Tibial artery (tissue), 4 donors: ENCODE results near the gene ALDH16A1.

Source experiments
- DNase-seq, 2 donors: peaks; one replicate each; pipeline ENCODE4 v3.0.0-alpha.2; 2019
- H3K27ac ChIP-seq, 2 donors: fragments of 200-600 bp; sonication (generic) in 1 of 2; 1 replicate in 1 of 2; 2 replicates in 1 of 2; pipeline ENCODE4 v1.5.1; 2018 to 2019; ENCODE audit warnings: mild to moderate bottlenecking in 1 of 2
- H3K27me3 ChIP-seq, 2 donors: fragments of 200-600 bp; sonication (generic) in 1 of 2; one replicate each; pipeline versions ENCODE4 v1.5.1 to v1.6.0; 2016 to 2019
- H3K36me3 ChIP-seq, 3 donors: fragments of 200-600 bp; sonication (generic) in 2 of 3; one replicate each; pipeline ENCODE4 v1.5.1; 2016 to 2019; ENCODE audit warnings: mild to moderate bottlenecking in 2 of 3
- H3K4me1 ChIP-seq, 4 donors: fragments of 200-600 bp; sonication (generic) in 2 of 4; 1 replicate in 3 of 4; 2 replicates in 1 of 4; pipeline ENCODE4 v1.5.1; 2016 to 2019
- H3K4me3 ChIP-seq, 2 donors: fragments of 200-600 bp; sonication (generic) in 1 of 2; 1 replicate in 1 of 2; 2 replicates in 1 of 2; pipeline ENCODE4 v1.5.1; 2018 to 2019; ENCODE audit warnings: mild to moderate bottlenecking in 2 of 2
- H3K9me3 ChIP-seq, 3 donors: fragments of 200-600 bp; sonication (generic) in 1 of 3; one replicate each; pipeline ENCODE4 v1.5.1; 2016 to 2019
- intact Hi-C: fragments of 100-400 bp; cut with DNase I; formaldehyde crosslinking; loops from one replicate; pipeline ENCODE4 v1.15.0; 2023; ENCODE audit warnings: low total_unique reads
- TF ChIP-seq, protein P1 (sequence below), 2 experiments: fragments of 200-600 bp in 1 of 2; fragments of 450-650 bp in 1 of 2; IDR thresholded peaks; one replicate each; pipeline ENCODE4 v1.5.1; 2017 to 2019; ENCODE audit warnings: antibody characterized with exemption in 2 of 2, mild to moderate bottlenecking in 1 of 2, moderate library complexity in 1 of 2

ALDH16A1 gene

DNA sequence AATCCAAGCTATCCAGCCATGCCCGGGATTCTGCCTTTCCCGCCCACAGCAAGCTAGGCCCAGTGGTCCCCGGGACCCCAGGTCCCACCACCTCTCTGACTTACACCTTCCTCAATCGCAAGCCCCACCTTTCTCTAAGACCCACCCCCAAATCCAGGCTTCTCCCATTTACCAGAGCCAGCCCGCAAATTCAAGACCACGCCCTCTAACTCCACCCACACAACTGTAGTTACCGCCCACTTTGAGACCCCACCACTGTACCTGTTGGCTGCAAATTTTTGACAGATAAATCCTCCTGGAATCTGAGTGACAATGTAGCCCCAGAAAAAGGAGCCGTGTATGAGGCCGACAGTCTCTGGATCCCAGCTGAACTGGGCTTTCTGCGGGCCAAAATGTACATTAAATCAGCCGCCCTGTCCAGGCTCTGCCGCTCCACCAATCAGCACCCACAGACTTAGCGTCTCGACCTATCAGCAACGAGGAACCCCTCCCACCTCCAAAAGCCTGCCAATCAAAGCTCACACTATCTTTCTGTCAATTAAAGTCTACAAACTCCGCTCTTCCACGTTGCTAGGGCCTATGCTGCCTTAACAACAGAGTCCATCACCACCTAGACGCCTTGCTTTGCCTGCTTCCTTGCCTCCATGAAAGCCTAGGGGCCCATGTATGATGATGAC, 18.0 kb upstream of the ALDH16A1 start:
- Histone ChIP-seq H3K27ac (no peak overlapping the region), H3K4me3 (no peak overlapping the region), H3K9me3 (no peaks in the 10 kb centered on the region), H3K27me3 (peaks cover 0 to 100% of the 10 kb centered on the region in 2 donors), H3K36me3 (no peaks in the 10 kb centered on the region), H3K4me1 (peaks cover 0 to 10% (median 0%) of the 10 kb centered on the region in 4 donors)
- no peak for DNase-seq
- TF ChIP-seq, protein P1, sequence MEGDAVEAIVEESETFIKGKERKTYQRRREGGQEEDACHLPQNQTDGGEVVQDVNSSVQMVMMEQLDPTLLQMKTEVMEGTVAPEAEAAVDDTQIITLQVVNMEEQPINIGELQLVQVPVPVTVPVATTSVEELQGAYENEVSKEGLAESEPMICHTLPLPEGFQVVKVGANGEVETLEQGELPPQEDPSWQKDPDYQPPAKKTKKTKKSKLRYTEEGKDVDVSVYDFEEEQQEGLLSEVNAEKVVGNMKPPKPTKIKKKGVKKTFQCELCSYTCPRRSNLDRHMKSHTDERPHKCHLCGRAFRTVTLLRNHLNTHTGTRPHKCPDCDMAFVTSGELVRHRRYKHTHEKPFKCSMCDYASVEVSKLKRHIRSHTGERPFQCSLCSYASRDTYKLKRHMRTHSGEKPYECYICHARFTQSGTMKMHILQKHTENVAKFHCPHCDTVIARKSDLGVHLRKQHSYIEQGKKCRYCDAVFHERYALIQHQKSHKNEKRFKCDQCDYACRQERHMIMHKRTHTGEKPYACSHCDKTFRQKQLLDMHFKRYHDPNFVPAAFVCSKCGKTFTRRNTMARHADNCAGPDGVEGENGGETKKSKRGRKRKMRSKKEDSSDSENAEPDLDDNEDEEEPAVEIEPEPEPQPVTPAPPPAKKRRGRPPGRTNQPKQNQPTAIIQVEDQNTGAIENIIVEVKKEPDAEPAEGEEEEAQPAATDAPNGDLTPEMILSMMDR (IDR thresholded peaks at IDR 0.05), result no peak
- intact Hi-C loops, result loop anchor here (5.0 kb wide), 1 partner anchor 38 kb away; no protein-coding TSS in a partner anchor

DNA sequence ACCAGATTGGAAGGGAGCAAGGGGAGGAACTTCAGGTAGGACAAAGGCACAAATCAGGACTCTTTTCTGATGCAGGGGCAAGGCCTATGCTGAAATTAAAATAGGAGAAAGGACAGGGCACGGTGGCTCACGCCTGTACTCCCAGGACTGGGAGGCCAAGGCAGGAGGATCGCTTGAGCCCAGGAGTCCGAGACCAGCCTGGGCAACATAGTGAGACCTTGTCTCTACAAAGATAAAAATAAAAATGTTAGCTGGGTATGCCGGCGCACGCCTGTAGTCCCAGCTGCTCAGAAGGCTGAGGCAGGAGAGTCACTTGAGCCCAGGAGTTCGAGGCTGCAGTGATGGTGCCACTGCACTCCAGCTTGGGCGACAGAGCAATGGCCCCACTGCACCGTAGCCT, 17.4 kb upstream of the ALDH16A1 start:
- Histone ChIP-seq H3K27me3 (peaks cover 0 to 100% of the 10 kb centered on the region in 2 donors), H3K27ac (no peak overlapping the region), H3K4me3 (no peak overlapping the region), H3K4me1 (peaks cover 0 to 10% (median 0%) of the 10 kb centered on the region in 4 donors), H3K9me3 (no peaks in the 10 kb centered on the region), H3K36me3 (no peaks in the 10 kb centered on the region)
- TF ChIP-seq, protein P1 (IDR thresholded peaks at IDR 0.05), result no peak
- no peak for DNase-seq
- intact Hi-C loops, result no loop called here

DNA sequence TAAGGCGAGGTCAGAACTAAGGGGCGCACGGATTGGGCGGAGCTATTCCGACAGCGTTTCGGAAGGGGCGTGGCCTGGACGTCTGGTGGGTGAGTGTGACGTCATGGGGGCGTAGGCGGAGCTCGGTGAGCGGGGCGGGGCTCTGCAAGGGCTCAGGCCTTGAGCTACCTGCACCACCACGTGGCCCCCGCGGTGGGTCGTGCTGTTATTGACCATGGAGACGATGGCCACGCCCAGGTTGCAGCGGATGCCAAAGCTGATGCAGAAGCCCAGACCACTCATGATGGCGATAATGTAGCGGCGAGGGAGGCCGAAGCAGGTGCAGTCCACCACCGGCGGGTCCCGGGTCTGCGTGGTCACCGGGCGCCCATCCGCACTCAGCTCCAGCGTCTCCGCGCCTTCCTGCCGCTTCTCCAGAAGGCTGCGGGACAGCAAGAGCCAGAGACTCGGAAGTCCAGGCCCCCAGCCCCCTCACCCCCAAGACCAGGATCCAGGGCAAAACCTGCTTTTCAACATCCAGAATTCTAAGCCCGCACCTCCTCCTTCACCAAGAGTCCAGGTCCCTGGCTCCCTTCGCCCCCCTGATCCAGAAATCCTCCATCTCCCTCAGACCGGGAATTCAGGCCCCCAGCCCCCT, 16.5 kb upstream of the ALDH16A1 start:
- intact Hi-C loops, result no loop called here

GRCh38 chr19:49437231-49437630, 15.8 kb upstream of the ALDH16A1 start:
- H3K4me3 ChIP-seq, result no peak overlapping the region
- H3K27ac ChIP-seq, result no peak overlapping the region

More for the DNA sequence above, 16.5 kb upstream of the ALDH16A1 start:
- Histone ChIP-seq H3K36me3 (no peaks in the 10 kb centered on the region), H3K9me3 (no peaks in the 10 kb centered on the region), H3K27ac (no peak overlapping the region), H3K4me3 (no peak overlapping the region), H3K4me1 (peaks cover 0 to 15% (median 3%) of the 10 kb centered on the region in 4 donors), H3K27me3 (peaks cover 0 to 100% of the 10 kb centered on the region in 2 donors)
- TF ChIP-seq, protein P1 (IDR thresholded peaks at IDR 0.05), result no peak
- DNase-seq, result no peak

GRCh38 chr19:49438261-49438660, 14.8 kb upstream of the ALDH16A1 start:
- H3K27ac ChIP-seq, result no peak overlapping the region
- H3K9me3 ChIP-seq, result no peaks in the 10 kb centered on the region
- TF ChIP-seq, protein P1 (IDR thresholded peaks at IDR 0.05), result no peak
- H3K4me3 ChIP-seq, result no peak overlapping the region
- peaks cover 0 to 24% (median 10%) of the 10 kb centered on the region in 4 donors for H3K4me1 ChIP-seq
- intact Hi-C loops, result no loop called here
- DNase-seq, result no peak
- peaks cover 0 to 93% of the 10 kb centered on the region in 2 donors for H3K27me3 ChIP-seq
- H3K36me3 ChIP-seq, result no peaks in the 10 kb centered on the region

More at GRCh38 chr19:49437231-49437630, 15.8 kb upstream of the ALDH16A1 start:
- no peak for DNase-seq
- no peaks in the 10 kb centered on the region for H3K36me3 ChIP-seq
- intact Hi-C loops, result no loop called here
- H3K9me3 ChIP-seq, result no peaks in the 10 kb centered on the region
- TF ChIP-seq, protein P1 (IDR thresholded peaks at IDR 0.05), result no peak
- peaks cover 0 to 98% of the 10 kb centered on the region in 2 donors for H3K27me3 ChIP-seq
- peaks cover 0 to 20% (median 5%) of the 10 kb centered on the region in 4 donors for H3K4me1 ChIP-seq
